LoVo (cell line): ENCODE measurements around the gene OTUB1.

Experiments
- DNase-seq: peaks from one replicate; pipeline ENCODE4 v3.0.0-alpha.2; 2016; ENCODE audit warnings: low spot score

OTUB1 gene

DNA sequence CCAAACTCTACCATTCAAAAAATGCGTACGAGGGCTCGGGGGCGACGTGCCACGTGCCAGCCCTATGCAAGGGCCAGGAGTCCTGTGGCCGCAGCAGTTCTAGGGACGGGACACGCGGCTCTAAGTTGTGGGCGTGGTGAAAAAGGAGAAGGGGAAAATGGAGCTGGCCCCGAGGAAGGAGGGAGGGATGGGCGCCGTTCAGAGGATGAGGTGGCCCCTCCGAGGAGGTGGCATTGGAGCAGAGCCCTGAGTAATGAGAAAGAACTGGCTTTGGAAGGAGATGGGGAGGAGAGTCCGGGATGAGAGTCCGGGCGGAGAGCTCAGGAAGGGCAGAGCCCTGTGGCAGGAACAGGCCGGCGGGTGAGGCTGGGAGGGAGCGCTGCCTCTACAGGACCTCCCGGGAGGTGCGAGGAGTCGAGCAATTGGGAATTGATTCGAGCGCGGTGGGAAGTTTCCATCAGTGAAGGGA, 21.0 kb downstream of the OTUB1 start:
- DNase-seq = no peak

DNA sequence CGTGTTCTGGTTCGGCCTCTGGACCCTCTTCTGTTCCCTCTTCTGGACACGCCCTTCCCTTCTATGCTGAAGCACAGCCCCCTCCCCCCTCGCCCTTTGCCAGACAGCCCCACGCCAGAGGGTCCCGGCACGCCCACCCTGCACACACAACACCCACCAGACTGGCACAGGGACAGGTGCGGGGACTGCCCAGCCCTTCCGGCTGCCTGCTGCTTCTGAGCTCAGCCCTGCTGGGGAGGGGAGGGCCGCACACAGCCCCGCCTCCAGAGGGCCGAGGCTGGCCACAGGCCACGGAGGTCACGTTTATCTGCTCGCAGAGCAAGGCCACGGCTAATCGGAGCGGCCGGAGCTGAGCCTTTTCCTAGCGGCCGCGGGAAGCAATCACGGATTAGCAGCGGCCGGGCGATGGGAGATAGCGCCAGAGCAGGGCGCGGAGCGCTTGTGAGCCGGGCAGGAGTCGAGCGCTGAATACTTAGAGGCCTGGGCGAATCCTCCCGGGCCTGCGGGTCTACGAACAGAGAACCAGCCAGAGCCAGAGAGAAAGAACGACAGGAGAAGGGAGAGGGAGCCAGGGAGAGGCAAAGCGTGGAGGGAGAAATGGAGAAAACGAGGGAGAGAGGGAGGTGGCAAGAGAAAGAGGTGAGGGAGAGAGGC, 21.5 kb downstream of the OTUB1 start:
- no peak for DNase-seq

GRCh38 chr11:64008283-64008913, 22.2 kb downstream of the OTUB1 start:
- no peak for DNase-seq

- no peak for DNase-seq
Measured at GRCh38 chr11:64008914-64009633, 22.8 kb downstream of the OTUB1 start.

DNA sequence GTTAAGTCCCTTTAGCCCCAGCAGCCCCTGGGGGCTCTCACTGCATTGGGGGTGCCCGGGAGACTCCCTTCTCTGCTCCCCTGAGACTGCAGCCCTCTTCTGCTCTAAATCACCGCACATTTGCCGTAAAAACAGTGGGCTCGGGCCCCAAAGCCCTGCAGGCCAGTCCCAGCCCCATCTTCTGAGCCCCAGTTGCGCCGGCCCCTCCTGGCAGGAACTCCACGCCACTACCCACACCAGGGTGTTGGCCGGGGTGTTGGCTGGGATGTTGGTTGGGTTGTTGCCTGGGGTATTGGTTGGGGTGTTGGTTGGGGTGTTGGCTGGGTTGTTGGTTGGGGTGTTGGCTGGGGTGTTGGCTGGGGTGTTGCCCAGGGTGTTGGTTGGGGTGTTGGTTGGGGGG, 23.5 kb downstream of the OTUB1 start:
- DNase-seq = no peak

DNA sequence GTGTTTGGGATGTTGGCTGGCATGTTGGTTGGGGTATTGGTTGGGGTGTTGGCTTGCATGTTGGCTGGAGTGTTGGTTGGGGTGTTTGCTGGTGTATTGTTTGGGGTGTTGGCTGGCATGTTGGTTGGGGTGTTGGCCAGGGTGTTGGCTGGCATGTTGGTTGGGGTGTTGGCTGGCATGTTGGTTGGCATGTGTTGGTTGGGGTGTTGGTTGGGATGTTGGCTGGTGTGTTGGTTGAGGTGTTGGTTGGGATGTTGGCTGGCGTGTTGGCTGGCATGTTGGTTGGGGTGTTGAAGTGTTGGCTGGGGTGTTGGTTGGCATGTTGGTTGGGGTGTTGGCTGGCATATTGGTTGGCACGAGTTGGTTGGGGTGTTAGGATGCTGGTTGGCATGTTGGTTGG, 24.5 kb downstream of the OTUB1 start:
- no peak for DNase-seq

GRCh38 chr11:64011371-64011770, 25.1 kb downstream of the OTUB1 start:
- no peak for DNase-seq

GRCh38 chr11:64013141-64013896, 27.1 kb downstream of the OTUB1 start:
- DNase-seq = no peak

GRCh38 chr11:64014356-64014755, 28.1 kb downstream of the OTUB1 start:
- DNase-seq = no peak

DNA sequence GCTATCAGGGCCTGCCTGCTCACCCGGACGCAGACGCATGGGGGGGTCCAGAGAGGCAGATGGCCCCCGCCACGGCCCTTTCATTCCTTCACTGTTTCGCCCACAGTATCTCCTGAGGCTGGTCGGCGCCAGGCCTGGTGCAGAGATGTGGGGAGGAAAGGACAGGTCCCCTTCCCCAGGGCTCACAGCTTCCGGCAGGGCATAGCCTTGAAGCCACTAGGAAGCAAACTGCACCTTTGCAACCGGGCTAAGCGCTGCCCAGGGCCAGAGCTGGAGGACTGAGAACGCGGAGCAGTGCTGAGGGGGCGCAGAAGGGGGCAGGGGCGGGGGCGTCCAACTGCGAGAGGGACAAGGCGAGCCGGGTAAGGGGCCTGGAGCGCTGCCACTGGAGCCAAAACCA, 29.3 kb downstream of the OTUB1 start:
- no peak for DNase-seq

GRCh38 chr11:64015935-64016845, 30.0 kb downstream of the OTUB1 start:
- no peak for DNase-seq

DNA sequence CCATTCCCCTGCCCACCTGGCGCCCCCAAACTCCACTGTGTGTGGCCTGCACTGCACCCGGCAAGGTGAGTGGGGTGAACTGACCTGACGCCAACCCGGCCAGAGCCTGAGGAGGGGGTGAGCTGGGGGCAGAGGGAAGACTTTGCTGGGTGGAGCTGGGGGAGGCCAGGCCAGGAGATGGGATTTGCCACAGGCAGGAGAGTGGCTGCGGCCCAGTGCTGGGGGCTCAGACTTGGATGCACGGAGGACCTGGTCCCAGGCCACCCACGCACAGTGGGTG, 31.6 kb downstream of the OTUB1 start:
- DNase-seq = no peak

GRCh38 chr11:64018310-64018709, 32.1 kb downstream of the OTUB1 start:
- no peak for DNase-seq

DNA sequence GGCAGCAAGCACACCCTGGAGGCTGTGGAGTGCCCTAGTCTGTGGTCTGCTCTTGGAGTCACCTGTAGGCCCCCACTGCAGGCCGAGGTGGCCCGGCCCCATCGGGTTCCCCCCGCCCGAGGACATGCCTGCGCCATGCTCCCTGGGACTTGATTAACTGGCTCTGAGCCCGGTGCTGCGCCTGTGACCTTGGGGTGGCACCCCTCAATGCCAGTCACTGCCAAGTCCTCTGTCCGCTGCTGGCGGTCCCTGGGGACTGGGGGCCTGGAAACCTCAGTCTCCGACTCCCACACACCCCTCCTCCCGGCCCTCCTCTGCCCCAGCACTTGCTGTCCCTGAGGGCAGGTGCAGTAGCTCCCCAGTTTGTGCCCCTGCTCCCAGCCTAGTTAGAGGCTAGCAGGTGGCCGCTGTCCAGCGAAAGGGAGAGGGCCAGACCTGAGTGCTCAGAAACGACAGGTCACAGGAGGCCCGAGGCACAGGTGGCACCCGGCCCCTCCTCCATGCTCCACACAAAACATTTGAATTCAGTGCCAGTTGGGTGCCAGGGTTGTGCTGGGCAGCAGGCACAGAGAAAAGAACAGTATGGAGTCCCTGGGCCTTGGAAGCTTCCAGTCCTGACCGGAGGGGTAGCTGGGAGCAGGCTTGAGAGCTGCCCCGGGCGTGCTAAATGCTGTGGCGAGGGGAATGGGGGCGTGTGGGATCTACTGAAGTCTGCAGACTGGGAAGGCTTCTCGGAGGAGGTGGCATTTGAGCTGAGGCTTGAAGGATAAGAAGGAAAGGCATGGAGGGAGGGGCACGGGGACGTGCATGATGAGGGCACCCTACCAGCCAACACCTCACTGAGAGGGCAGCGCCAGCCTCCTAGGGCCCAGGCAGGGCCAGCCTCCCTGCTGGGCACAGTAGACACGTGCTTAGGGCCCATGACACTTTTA, 33.1 kb downstream of the OTUB1 start:
- DNase-seq = no peak

- no peak for DNase-seq
Measured at GRCh38 chr11:64020976-64021756, 34.9 kb downstream of the OTUB1 start.

DNA sequence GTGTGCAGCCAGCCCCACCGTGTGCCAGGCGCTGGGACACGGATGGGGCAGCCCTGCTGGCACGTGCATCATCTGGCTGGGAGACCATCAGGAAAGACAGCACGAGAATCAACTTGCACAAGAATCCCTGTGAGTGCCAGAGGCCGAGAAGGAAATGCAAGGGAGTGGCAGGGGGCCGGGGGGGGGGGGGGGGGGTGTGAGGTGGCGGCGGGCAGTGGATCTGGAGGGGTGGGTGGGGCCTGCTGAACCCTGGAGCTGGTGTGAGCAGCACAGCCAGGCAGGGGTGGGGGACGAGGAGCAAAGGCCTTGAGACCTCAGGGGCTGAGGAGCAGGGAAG, 35.5 kb downstream of the OTUB1 start:
- DNase-seq = no peak

DNA sequence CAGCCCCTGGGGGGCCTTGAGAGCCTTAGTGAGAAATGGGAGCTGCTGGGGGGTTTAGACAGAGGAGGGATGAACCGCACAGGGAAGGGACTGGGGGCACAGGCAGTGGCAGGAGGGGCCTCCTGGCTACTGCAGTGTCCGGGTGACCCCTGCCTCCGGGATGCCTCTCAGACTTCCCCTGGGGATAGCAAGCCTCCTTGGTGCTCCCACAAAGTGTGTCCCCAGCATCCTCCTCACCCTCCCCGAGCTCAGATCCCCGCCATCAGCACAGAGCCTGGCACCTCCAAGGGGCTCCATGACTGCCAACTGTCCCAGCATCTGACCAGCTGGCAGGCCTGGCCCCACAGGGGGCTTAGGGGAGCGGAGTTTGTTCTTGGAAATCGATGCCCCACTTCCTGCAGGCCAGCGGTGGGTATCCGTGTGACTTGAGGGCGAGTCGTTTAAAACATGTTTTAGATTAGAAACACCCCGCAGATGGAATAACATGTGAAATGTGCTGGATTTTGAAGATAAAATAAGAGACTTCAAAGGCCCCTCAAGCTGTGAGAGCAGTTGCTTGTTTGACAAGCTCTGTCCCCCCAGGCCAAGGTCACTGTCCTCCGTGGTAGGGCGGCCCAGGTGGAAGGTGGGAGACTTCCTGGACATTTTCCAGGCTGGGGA, 36.0 kb downstream of the OTUB1 start:
- DNase-seq = no peak

DNA sequence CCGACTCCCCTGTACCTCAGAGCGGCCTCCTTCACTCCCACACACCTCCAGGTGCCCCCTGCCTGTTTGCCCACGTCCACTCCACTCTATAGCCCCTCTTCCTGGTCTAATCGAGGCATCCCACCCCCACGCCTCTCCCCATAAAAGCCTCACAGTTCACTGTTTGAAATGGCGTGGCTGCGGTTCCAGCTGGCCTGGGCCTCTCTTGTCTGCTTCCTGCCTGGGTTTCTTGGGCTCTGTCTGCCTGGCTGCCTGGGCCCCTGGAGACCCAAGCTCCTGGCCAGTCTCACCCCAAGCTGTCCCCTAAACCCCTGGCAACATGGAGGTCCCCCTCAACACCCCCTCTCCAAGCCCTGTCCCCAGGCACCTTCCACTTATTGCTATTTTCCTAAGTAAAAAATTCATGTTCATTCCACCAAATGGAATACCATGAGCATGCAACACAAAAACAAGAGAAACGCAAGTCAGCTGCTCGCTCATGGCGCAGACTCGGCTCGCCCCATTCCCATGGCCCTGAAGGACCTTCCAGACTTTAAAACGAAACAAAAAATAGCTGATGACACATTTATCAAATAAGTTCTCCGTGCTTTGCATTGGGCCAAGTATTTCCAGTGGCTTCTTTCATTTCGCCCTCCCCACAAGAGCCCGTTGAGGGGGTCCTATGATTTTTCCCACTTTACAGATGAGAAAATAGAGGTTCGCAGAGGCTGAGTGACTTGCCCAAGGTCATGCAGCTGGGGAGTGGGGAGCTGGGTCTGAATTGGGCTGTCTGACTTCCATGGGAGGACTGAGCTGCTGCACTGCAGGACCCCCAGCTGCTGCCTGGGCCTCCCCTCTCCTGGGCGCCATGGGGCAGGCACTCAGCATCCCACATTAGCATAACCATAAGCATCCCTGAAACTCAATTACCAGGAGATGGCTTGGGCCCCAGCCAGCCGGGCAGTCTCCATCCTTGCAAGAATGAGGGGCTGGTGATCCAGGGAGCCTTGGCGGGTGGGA, 37.8 kb downstream of the OTUB1 start:
- DNase-seq = no peak
